ENCODE measurements around the gene PRTG. TPM values are rescaled to one million over a fixed set of nuclear protein-coding genes. Genes with fewer than 3 reads are reported as not detected.
A peak's percentile ranks its signal among the peaks of the same experiment; 100 is the strongest.

The PRTG gene
- total RNA-seq, 1 donor from 2014 or later: 4.4 TPM

GRCh38 chr15:55742498-55742926, 440 bp downstream of the PRTG start:
- peak overlapping the region; percentile 76 for H3K4me3 ChIP-seq (ENCODE audit: low read depth, low read length)
- TF ChIP-seq CTCF (conservative IDR thresholded peaks at IDR 0.05; ENCODE audit: low read depth, low read length): no peak
- no peak for DNase-seq (ENCODE audit: low read depth)

- DNase-seq (ENCODE audit: low read depth): no peak
Observed at GRCh38 chr15:55741833-55742497, 987 bp downstream of the PRTG start.

GRCh38 chr15:55740981-55741832, 1.7 kb downstream of the PRTG start:
- no peak for TF ChIP-seq CTCF (conservative IDR thresholded peaks at IDR 0.05; ENCODE audit: low read depth, low read length)
- peak overlapping the region; percentile 76 for H3K4me3 ChIP-seq (ENCODE audit: low read depth, low read length)
- no peak for DNase-seq (ENCODE audit: low read depth)

More at GRCh38 chr15:55741833-55742497, 987 bp downstream of the PRTG start:
- peak overlapping the region; percentile 76 for H3K4me3 ChIP-seq (ENCODE audit: low read depth, low read length)
- peak; percentile 16 for TF ChIP-seq CTCF (conservative IDR thresholded peaks at IDR 0.05; ENCODE audit: low read depth, low read length)

GRCh38 chr15:55740359-55740878, 2.5 kb downstream of the PRTG start:
- H3K4me3 ChIP-seq (ENCODE audit: low read depth, low read length): no peak overlapping the region
- TF ChIP-seq CTCF (conservative IDR thresholded peaks at IDR 0.05; ENCODE audit: low read depth, low read length): no peak
- no peak for DNase-seq (ENCODE audit: low read depth)

GRCh38 chr15:55739641-55740040, 3.3 kb downstream of the PRTG start:
- DNase-seq (ENCODE audit: low read depth): no peak
- no peak for TF ChIP-seq CTCF (conservative IDR thresholded peaks at IDR 0.05; ENCODE audit: low read depth, low read length)
- H3K4me3 ChIP-seq (ENCODE audit: low read depth, low read length): no peak overlapping the region

- no peak for DNase-seq (ENCODE audit: low read depth)
- no peak for TF ChIP-seq CTCF (conservative IDR thresholded peaks at IDR 0.05; ENCODE audit: low read depth, low read length)
- H3K4me3 ChIP-seq (ENCODE audit: low read depth, low read length): no peak overlapping the region
Observed at GRCh38 chr15:55738715-55739114, 4.2 kb downstream of the PRTG start.
